IMR-90 (cell line): ENCODE results near the gene KIAA0232.

Experiments
- CEBPB ChIP-seq: IDR thresholded peaks from 2 replicates; pipeline ENCODE4 v1.6.1; 2012; ENCODE audit warnings: low read depth, low read length, improper control_type of control experiment
- CTCF ChIP-seq: conservative IDR thresholded peaks from 2 replicates; pipeline ENCODE4 v1.5.1; 2012; ENCODE audit warnings: mild to moderate bottlenecking, low read depth, low read length, improper control_type of control experiment
- FOS ChIP-seq: fragments of 150-350 bp; IDR thresholded peaks from 2 replicates; pipeline ENCODE4 v1.6.1; 2016; ENCODE audit warnings: low read depth, low read length
- MAFK ChIP-seq: IDR thresholded peaks from 2 replicates; pipeline ENCODE4 v1.6.1; 2012; ENCODE audit warnings: low read depth, low read length, improper control_type of control experiment
- POLR2A ChIP-seq: IDR thresholded peaks from 2 replicates; pipeline ENCODE4 v1.6.1; 2012; ENCODE audit warnings: mild to moderate bottlenecking, low read depth, low read length

- no peak for TF ChIP-seq CTCF
- no peak for TF ChIP-seq FOS
- no peak for TF ChIP-seq POLR2A
- no peak for TF ChIP-seq MAFK
- no peak for TF ChIP-seq CEBPB
Observed at GRCh38 chr4:6829086-6829485, 46.6 kb downstream of the KIAA0232 start.
